GM10266 (cell line): ENCODE results near the gene AKAP8L.

ENCODE experiments used
- DNase-seq: peaks from one replicate; pipeline ENCODE4 v3.0.0; 2012; ENCODE audit errors: extremely low spot score
- TF ChIP-seq, protein P1 (sequence below): IDR thresholded peaks from 2 replicates; pipeline ENCODE4 v1.5.1; 2012; ENCODE audit warnings: mild to moderate bottlenecking, low read depth; ENCODE audit not compliant: control insufficient read depth, insufficient read depth; ENCODE audit errors: missing control alignments

The AKAP8L gene

DNA sequence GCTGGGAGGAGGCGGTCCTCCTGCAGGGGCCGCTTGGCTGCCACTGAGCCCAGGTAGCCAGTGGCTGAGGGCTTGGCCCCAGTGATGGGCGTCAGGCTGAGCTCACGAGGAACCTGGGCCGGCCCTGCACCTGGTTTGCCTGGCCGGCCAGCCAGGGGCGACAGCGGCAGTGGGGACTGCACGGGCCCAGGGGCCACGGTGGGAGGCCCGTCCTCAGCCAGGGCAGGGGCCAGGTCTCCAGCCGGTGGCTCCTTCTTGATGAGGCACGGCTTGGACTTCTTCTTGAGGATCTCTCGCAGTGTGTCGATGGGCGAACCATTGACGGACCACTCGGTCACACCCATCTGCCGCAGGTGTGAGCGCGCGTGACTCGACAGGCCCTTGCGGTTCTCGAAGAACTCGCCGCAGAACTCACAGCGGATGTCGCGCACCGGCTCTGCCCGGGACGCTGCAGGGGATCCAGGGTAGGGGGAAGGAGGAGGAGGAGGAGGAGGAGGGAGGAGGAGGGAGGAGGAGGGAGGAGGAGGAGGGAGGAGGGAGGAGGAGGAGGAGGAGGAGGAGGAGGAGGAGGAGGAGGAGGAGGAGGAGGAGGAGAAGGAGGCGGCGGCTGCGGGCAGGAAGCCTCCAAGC lies 6.6 kb upstream of the AKAP8L start:
- TF ChIP-seq, protein P1, sequence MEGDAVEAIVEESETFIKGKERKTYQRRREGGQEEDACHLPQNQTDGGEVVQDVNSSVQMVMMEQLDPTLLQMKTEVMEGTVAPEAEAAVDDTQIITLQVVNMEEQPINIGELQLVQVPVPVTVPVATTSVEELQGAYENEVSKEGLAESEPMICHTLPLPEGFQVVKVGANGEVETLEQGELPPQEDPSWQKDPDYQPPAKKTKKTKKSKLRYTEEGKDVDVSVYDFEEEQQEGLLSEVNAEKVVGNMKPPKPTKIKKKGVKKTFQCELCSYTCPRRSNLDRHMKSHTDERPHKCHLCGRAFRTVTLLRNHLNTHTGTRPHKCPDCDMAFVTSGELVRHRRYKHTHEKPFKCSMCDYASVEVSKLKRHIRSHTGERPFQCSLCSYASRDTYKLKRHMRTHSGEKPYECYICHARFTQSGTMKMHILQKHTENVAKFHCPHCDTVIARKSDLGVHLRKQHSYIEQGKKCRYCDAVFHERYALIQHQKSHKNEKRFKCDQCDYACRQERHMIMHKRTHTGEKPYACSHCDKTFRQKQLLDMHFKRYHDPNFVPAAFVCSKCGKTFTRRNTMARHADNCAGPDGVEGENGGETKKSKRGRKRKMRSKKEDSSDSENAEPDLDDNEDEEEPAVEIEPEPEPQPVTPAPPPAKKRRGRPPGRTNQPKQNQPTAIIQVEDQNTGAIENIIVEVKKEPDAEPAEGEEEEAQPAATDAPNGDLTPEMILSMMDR: no peak
- no peak for DNase-seq

DNA sequence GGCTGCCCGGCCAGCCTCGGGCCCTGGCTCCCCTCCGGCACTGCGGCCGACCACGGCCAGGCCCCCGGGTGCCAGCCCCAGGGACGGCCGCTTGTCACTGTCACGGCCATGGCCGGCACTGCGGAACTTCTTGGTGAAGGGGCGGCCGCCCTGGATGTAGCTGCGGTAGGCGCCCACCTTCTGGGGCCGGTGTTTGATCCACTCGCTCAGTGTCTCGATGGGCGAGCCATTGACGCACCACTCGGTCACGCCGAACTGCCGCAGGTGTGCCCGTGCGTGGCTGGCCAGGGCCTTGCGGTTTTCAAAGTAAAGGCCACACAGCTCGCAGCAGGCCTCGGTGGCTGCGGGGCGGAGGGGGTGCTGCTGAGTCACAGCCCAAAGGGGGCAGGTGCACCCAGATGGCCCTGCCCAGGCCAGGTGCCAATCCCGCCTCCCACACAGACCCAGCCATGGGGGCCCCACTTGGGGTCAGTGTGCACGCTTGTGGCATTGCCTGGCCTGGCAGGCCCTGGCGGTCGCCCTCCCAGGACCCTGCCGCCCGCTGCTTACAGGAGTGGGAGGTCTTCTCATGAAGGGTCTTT lies 6.0 kb upstream of the AKAP8L start:
- TF ChIP-seq, protein P1: no peak
- DNase-seq: no peak

DNA sequence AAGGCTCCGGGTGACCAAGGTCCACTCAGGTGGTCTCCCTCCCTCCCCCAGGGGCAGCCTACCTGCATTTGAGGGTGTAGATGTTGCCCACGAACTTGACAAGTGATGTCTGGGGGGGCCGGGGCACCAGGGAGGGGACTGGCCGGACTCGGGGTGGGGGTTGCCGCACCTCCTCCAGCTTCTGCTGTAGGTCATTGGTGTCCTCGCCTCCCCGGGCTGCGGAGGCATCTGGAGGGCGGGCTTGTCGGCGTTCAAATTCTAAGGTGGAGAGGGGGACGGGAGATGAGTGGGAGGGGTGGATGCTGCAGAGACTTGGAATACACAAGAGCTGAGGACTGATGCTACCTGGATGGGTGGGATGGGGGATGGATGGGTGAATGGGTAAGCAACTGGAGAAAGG lies 5.3 kb upstream of the AKAP8L start:
- DNase-seq: no peak
- TF ChIP-seq, protein P1: no peak

DNA sequence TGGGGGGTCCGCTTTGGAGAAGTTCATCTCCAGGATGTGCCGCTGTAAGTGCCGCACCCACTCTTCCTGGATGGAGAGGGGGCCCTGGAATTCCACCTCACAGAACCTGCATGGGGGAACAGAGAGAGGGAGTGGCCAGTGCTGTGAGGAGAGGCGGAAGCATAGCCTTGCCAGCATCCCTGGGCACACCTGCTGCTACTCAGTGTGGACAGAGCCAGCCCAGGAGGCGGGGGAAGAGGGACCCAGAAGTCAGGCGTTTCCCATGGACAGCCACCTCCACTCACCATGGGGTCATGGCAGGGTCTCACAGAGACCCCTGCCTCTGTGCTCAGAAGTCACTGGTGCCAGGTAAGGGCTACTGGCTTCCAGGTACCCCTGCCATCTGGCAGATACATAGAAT lies 4.3 kb upstream of the AKAP8L start:
- TF ChIP-seq, protein P1: no peak
- no peak for DNase-seq

DNA sequence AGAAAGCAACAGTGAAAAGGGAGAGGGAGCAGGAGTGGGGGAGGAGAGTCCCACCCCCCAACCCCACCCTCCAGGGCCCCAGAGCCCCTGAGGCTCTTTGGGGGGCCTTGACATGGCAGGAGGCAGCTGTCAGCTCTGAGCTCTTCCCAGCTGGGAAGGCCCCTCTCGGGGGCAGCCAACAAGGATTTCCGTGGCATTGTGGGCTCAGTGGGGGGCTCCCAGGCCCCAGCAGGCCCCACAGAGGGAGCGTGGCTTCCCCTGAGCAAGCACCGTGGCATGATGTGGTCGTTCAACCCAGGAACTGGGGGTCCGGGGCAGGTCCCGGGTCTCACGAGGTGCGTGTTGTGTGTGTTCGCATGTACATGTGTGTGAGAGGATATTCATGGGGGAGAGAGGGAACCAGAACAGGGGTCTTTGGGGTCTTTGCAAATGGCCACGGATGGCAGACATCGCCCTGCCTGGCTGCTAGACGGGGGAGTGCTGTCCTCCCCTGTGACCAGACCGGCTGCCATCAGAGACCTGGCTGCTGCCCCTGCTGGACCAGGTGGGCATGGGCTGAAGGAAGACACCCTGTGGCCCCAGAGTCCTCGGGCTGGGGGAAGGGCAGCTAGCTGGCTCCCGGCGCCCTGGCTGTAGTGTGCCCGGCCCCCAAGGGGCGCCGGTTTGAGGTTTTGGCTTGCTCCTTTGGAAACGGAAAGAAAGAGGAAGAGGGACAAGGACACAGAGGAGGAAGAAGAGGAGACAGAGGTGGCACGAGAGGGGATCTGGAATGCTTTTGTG lies 3.7 kb upstream of the AKAP8L start:
- no peak for DNase-seq
- TF ChIP-seq, protein P1: no peak

DNA sequence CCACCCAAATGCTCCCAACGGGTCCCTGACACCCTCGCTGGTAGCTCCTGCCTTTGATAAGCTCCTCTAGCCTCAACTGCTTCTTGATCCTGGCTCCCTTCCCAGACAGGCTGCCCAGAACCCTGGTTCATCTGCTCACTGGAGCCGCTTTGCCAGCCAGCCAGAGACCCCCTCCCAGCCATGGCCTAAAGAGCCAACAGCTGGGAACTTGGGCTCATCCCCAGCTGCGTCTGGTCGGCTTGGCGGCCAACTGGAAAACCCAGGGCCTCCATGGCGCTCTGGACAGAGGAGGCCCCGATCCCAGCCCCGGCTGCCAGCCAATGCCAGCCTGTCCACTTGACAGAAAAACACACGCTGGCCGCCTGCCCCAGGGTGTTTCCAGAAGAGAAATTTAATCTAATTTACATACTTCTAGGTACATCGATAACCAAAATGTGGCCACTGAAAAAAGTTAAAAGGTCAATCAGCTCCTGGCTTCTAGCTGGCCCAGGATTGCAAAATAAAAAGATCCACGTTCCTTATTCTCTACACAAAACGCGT lies 3.0 kb upstream of the AKAP8L start:
- no peak for DNase-seq
- TF ChIP-seq, protein P1: no peak

DNA sequence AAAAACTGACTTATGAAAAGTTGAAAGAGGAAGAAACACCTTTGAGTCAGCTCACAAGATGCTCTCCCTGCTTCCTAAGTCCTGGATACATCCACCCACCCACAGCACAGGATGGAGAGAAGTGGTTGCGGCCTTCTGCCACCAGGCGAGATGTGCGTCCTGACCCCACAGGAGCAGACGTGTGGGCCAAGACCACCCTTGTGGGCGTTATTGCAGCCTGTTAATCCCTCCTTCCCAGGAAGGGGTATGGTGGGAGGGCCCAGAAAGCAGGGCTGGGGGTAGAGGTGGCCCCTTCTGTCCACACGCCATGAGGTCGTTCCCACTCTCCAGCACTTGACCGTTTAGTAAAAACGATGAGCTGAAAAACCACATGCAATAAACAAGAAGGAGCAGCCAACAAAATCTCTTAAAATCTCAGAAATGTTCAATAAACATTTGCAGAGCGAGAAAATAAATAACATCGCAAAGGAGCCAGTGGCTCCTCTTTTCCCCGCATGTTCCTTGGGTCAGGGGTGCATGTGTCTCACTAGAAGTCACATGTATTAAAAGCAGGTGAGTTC lies 2.4 kb upstream of the AKAP8L start:
- TF ChIP-seq, protein P1: no peak
- DNase-seq: no peak
